Fibroblast of lung (primary cell): ENCODE measurements around the gene MTFP1. TPM values are rescaled to one million over a fixed set of nuclear protein-coding genes. Genes with fewer than 3 reads are reported as not detected.

Experiments used
- DNase-seq, 2 donors: peaks; one replicate each; pipeline versions ENCODE4 v3.0.0 to v3.0.0-alpha.2; 2010; ENCODE audit warnings: low read depth in 2 of 2
- H2AFZ ChIP-seq: 2 replicates; pipeline ENCODE4 v1.5.1; 2012; ENCODE audit warnings: low read length, control low read depth, inconsistent platforms
- H3K27ac ChIP-seq: 2 replicates; pipeline ENCODE4 v1.5.1; 2011; ENCODE audit warnings: low read length, control low read depth; ENCODE audit not compliant: insufficient read depth
- H3K27me3 ChIP-seq: 2 replicates; pipeline ENCODE4 v1.5.1; 2011; ENCODE audit warnings: mild to moderate bottlenecking, low read length; ENCODE audit not compliant: control insufficient read depth, insufficient read depth
- H3K36me3 ChIP-seq: 2 replicates; pipeline ENCODE4 v1.5.1; 2011; ENCODE audit warnings: low read length; ENCODE audit not compliant: control insufficient read depth, insufficient read depth
- H3K4me1 ChIP-seq: 2 replicates; pipeline ENCODE4 v1.5.1; 2011; ENCODE audit warnings: low read length; ENCODE audit not compliant: control insufficient read depth, insufficient read depth; ENCODE audit errors: extremely low read depth
- H3K4me2 ChIP-seq: 2 replicates; pipeline ENCODE4 v1.5.1; 2011; ENCODE audit warnings: low read length, control low read depth; ENCODE audit not compliant: insufficient read depth; ENCODE audit errors: extremely low read depth
- H3K4me3 ChIP-seq, 4 experiments: fragments of 200-600 bp in 1 of 4; sonication (generic) in 1 of 4; replicated peaks in 1 of 4; 2 replicates each; pipeline ENCODE4 v1.5.1; 2011 to 2016; ENCODE audit warnings: low read length in 4 of 4, low read depth in 3 of 4, mild to moderate bottlenecking in 3 of 4, control low read depth in 2 of 4, inconsistent platforms in 1 of 4, mixed read lengths in 1 of 4; ENCODE audit not compliant: insufficient read depth in 1 of 4; ENCODE audit errors: control extremely low read depth in 1 of 4
- H3K79me2 ChIP-seq: 2 replicates; pipeline ENCODE4 v1.5.1; 2012; ENCODE audit warnings: mild to moderate bottlenecking, low read length, inconsistent platforms; ENCODE audit not compliant: control insufficient read depth, insufficient read depth
- H3K9ac ChIP-seq: 2 replicates; pipeline ENCODE4 v1.5.1; 2011; ENCODE audit warnings: mild to moderate bottlenecking, low read length, control low read depth; ENCODE audit not compliant: insufficient read depth
- H3K9me3 ChIP-seq: 2 replicates; pipeline ENCODE4 v1.5.1; 2012; ENCODE audit warnings: low read depth, low read length; ENCODE audit not compliant: control insufficient read depth, insufficient read depth
- H4K20me1 ChIP-seq: 2 replicates; pipeline ENCODE4 v1.5.1; 2011; ENCODE audit warnings: low read length; ENCODE audit not compliant: control insufficient read depth, insufficient read depth; ENCODE audit errors: extremely low read depth
- EZH2 ChIP-seq: IDR thresholded peaks from 2 replicates; pipeline ENCODE4 v1.5.1; 2012; ENCODE audit warnings: low read length, control low read depth, mild to moderate bottlenecking; ENCODE audit errors: missing control alignments
- polyA plus RNA-seq, 2 donors: library from polyadenylated mRNA; depleted of rRNA in 1 of 2; stranded (reverse) in 1 of 2; unstranded in 1 of 2; fragments of >200 nt; gene quantifications; 2 replicates each; pipeline ENCODE4 v1.2.1, GENCODE V29; 2011 to 2012; ENCODE audit warnings: missing spikeins in 1 of 2
- total RNA-seq: library from RNA; depleted of rRNA; stranded (reverse); fragments of >200 nt; gene quantifications from 2 replicates; pipeline ENCODE4 v1.2.1, GENCODE V29; 2014
- TF ChIP-seq, protein P1 (sequence below), 2 donors: IDR thresholded peaks in 1 of 2; conservative IDR thresholded peaks in 1 of 2; 1 replicate in 1 of 2; 2 replicates in 1 of 2; pipeline ENCODE4 v1.5.1; 2011 to 2012; ENCODE audit warnings: low read length in 2 of 2, control low read depth in 1 of 2, inconsistent platforms in 1 of 2, low read depth in 1 of 2, mild to moderate bottlenecking in 1 of 2

MTFP1 gene
- total and polyA plus RNA-seq, 2 donors (not counting 1 experiment from before 2014, with no cell fraction given) = 2.5 to 3.8 TPM

DNA sequence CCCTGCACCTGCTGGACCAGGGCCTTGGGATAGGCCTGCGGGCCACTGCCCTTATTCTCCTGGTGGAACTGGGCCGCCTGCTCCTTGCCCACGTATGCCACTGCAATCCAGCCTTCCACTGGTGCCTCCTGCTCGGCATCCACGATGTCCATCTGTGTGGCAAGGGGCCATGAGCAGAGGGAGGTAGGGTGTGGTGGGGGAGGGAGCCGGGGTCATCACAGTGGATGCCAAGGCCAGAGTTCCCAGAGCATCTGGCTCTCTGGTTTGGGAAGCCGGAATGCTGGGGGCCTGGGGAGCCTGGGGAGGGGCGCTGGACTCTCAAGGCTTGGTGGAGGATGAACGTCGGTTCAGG, 39.0 kb upstream of the MTFP1 start:
- no peak for DNase-seq
- TF ChIP-seq EZH2 = no peak
- TF ChIP-seq, protein P1, sequence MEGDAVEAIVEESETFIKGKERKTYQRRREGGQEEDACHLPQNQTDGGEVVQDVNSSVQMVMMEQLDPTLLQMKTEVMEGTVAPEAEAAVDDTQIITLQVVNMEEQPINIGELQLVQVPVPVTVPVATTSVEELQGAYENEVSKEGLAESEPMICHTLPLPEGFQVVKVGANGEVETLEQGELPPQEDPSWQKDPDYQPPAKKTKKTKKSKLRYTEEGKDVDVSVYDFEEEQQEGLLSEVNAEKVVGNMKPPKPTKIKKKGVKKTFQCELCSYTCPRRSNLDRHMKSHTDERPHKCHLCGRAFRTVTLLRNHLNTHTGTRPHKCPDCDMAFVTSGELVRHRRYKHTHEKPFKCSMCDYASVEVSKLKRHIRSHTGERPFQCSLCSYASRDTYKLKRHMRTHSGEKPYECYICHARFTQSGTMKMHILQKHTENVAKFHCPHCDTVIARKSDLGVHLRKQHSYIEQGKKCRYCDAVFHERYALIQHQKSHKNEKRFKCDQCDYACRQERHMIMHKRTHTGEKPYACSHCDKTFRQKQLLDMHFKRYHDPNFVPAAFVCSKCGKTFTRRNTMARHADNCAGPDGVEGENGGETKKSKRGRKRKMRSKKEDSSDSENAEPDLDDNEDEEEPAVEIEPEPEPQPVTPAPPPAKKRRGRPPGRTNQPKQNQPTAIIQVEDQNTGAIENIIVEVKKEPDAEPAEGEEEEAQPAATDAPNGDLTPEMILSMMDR (conservative IDR thresholded peaks at IDR 0.05 in 1 of 2, IDR thresholded peaks at IDR 0.05 in 1 of 2; ENCODE audit: low read depth in 1 of 2, low read length in 2 of 2) = no peak
- H3K36me3 ChIP-seq = peaks cover 4% of the 10 kb centered on the region
- H4K20me1 ChIP-seq = no peaks in the 10 kb centered on the region
- H3K27me3 ChIP-seq = no peaks in the 10 kb centered on the region
- peak overlapping the region; percentile 38 for H3K27ac ChIP-seq
- peak overlapping the region; percentile 67 for H2AFZ ChIP-seq
- peaks cover 3% of the 10 kb centered on the region for H3K4me1 ChIP-seq
- peak overlapping the region; percentile 65 for H3K4me2 ChIP-seq
- no peaks in the 10 kb centered on the region for H3K9me3 ChIP-seq
- H3K9ac ChIP-seq = peak overlapping the region; percentile 69
- peak overlapping the region; percentile 59 to 68 (median 64) for H3K4me3 ChIP-seq
- no peaks in the 10 kb centered on the region for H3K79me2 ChIP-seq

DNA sequence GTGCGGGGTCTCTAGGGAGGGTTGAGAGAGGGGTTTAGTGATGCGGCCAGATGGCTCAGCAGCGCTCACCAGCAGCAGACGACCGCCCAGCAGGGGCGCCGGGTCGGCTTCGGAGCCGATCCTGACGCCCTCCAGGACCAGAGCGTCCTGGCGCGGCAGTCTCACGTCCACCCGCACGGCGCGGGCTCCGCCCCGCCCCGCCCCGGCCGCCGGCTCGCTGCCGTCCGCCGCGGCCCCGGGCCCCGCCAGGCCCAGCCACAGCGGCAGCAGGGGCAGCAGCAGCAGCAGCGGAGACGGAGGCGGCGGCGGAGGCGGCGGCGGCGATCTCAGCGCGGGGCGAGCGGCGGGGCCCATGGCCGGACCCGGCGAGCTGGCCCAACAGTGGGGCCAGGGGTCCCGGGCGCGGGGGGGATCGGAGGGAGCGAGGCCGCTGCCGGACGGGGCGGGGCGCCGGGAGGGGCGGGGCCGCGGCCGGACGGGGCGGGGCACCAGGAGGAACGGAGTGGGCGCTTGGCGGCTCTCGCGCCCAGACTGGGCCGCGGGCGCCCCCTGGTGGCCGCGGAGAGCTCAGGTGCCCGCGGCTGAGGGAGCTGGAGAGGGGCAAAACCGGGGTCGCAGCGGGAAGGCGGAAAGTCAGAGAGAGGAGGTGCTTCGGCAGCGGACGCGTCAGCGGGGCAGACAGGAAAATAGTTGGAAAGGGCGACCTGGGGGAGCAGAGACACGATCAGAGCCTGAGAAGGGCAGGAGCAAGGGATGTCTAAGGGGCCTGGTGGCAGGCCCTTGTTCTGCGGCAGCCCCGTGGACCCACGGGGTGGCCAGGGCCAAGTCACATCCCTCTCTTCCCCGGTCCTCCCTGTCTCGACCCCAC, 38.4 kb upstream of the MTFP1 start, which contains the start of gene RNF215:
RNF215 (minus strand) TSS at position 452 of the 868 bp plus-strand sequence; CDS start at position 354, 98 bp downstream.
- H3K4me1 ChIP-seq = peaks cover 3% of the 10 kb centered on the region
- H3K9me3 ChIP-seq = no peaks in the 10 kb centered on the region
- H3K27ac ChIP-seq = peak within 1 kb of the TSS; percentile 38
- peak; percentile 54 to 71 for DNase-seq
- peak within 1 kb of the TSS; percentile 83 for H3K4me2 ChIP-seq
- H3K4me3 ChIP-seq = peak within 1 kb of the TSS; percentile 59 to 68 (median 64)
- no peaks in the 10 kb centered on the region for H3K79me2 ChIP-seq
- no peaks in the 10 kb centered on the region for H4K20me1 ChIP-seq
- no peaks in the 10 kb centered on the region for H3K27me3 ChIP-seq
- TF ChIP-seq, protein P1 (conservative IDR thresholded peaks at IDR 0.05 in 1 of 2, IDR thresholded peaks at IDR 0.05 in 1 of 2; ENCODE audit: low read depth in 1 of 2, low read length in 2 of 2) = peak; percentile 51 to 58
- TF ChIP-seq EZH2 = no peak
- peaks cover 4% of the 10 kb centered on the region for H3K36me3 ChIP-seq
- peak within 1 kb of the TSS; percentile 69 for H3K9ac ChIP-seq
- H2AFZ ChIP-seq = peak within 1 kb of the TSS; percentile 85

DNA sequence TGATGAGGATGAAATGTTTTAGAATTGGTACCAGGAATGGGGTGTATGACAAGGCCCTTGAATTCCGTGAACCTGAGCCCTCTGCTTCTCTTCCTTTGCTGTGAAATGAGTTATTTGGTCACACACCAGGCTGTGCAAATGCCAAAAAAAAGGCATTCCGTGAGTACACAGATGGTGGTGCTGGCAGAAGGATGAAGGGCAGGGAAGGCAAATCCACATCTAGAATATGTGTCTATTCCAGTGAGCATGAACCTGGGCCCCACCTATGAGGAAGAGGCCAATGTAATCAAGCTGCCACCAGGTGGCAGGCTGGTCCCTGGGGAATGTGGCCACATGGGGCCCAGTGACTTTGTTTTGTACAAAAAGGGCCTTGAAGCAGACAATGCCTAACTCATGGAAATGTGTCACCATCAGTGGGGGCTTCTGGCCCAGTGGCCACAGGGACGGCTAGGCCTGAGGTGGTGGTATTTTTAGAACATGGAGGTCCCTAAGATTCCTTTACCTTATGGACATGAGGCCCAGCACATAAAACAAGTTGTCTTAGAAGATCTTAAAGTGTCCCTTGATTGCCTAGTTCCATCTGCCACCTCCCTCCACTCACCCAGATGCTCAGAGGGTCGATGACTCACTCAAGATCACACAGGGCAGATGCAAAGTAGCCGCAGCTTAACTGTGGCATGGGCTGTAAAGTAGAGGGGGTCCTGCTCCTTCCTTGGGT, 34.4 kb upstream of the MTFP1 start:
- DNase-seq = peak; percentile 70 to 72
- Histone ChIP-seq H3K27ac (no peak overlapping the region), H3K27me3 (no peaks in the 10 kb centered on the region), H3K9me3 (no peaks in the 10 kb centered on the region), H4K20me1 (no peaks in the 10 kb centered on the region), H3K4me1 (peaks cover 3% of the 10 kb centered on the region), H3K36me3 (no peaks in the 10 kb centered on the region), H3K79me2 (no peaks in the 10 kb centered on the region), H3K4me3 (no peak overlapping the region), H3K4me2 (no peak overlapping the region), H2AFZ (no peak overlapping the region), H3K9ac (no peak overlapping the region)
- TF ChIP-seq, protein P1 (conservative IDR thresholded peaks at IDR 0.05 in 1 of 2, IDR thresholded peaks at IDR 0.05 in 1 of 2; ENCODE audit: low read depth in 1 of 2, low read length in 2 of 2) = peak; percentile 63 to 67
- TF ChIP-seq EZH2 = no peak
